Measurements from ENCODE around the gene ZNF701.

DNA sequence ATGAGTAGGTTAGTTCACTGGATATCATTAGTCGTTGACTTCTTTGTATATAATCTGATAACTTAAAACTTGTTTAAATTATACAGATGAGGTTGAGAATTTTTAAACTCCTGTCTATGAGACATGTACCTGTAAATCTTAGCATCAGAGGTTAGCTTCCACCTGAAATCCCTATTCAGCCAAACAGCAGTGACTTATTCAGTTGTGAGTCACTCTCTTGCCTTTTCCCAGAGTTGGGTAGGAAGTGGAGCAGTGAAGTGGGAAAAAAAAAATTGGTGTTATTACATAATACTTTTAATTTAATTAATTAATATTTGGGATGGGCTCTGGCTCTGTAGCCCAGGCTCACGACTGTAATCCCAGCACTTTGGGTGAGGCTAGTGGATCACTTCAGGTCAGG, 32.9 kb downstream of the ZNF701 start:
- TF ChIP-seq ZNF274 (IDR thresholded peaks at IDR 0.05; ENCODE audit: low read depth, low read length), result no peak
- no peak for TF ChIP-seq YY1 (IDR thresholded peaks at IDR 0.05; ENCODE audit: insufficient read depth, insufficient read length)
- TF ChIP-seq SUZ12 (IDR thresholded peaks at IDR 0.05; ENCODE audit: extremely low read depth, insufficient read depth, insufficient read length), result no peak
